NCI-H2227 treated with DMSO at 0.1 percent for 48 hours (cell line): ENCODE results near the gene TNRC6C.
A peak's percentile ranks its signal among the peaks of the same experiment; 100 is the strongest.

Source experiments
- DNase-seq: peaks from one replicate; lab custom pipeline; 2025; lab: John Stamatoyannopoulos, UW

TNRC6C gene

DNA sequence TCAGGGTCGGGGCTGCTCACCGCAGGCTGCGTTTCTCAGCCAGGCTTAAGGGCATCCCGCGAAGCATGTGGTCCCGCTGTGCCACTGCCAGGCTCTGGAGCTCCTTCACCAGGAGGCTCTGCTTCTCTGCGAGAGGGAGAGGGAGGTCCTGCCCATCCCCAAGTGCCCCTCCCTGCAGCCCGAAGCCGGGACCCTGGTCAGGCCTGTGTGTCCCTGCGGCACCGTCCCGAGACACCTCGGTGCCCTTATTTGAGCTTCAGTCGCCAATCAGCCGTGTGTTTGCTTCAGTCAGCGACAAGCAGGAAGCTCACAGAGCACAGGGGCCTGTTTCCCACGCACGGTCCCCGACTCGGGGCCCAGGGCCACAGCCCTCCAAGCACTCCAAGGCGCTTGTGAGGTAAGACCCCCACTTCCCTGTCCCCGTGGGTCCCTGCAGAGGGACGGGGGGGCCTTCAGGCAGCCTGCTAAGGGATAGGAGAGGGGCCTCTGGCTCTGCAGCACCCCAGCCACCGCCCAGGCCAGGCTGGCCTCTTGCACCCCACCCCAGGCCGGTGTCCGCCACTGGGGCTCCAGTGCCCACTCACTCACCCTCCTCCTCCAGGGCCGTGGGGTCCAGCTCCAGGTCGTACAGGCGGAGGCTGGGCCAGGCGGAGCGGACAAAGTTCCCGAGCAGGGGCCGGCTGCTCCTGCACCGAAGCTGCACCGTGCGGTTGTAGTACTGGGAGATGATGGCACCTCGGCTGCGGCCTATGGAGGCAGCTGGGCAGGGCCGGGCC, 166.8 kb downstream of the TNRC6C start:
- no peak for DNase-seq

DNA sequence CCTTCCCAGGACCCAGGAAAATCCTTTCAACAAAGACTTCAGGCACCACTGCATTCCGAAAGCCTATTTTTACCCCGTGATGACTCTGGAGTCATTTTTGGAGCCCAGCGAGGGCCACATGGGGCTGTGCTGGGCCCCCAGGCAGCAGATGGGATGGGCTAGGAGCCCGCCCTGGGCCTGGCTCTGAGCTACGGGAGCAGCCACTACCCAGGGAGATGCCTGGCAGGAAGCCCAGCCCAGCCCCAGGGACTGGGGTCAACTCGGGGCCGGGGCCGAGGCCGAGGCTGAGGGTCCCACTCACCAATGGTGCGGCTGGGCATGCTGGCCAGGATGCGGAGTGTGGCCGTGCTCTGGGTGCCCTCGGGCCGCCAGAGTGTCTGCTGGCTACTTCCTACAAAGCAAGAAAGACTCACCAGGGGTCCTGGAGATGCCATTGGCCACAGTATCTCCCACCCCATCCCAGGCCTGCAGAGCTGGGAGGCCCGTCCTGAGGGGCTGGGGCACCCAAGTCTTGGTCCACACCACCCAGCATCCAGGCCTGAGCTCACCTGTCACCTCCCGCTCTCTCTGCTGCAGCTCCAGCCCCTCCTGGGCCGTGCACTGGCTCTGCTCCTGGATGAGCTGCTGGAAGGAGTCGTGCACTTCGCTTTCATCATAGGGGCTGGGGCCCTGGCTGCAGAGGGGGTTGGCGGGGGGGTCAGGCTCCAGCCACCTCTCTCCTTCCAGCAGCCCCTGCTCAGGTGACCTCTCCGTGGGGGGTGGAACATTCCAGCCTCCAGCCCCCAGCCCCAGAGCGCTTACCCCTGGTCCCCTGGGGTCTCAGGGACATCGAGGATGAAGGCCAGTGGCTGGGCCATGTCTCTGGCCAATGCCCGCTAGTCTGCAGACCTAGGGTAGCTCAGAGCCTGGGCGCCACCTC, 167.7 kb downstream of the TNRC6C start:
- DNase-seq = no peak

DNA sequence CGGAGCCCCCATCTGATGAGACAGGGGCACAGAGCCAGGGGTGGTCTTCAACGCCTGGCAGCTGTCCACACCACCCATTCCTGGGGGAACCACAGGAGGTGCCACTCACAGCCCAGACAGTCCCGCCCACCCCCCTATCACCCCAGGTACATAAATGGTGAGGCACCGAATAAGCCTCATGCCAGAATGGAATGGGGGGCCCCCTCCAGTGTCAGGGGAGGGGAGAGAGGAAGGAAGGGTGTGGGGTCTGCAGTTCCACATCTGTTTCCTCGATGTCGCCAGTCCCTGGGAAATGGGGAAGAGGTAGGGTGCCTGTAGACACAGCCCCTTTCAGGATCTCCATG, 168.4 kb downstream of the TNRC6C start:
- no peak for DNase-seq

- no peak for DNase-seq
These were observed 168.9 kb downstream of the TNRC6C start for GRCh38 chr17:78127239-78127887.

- no peak for DNase-seq
These were observed 169.5 kb downstream of the TNRC6C start for GRCh38 chr17:78127888-78128550.

DNA sequence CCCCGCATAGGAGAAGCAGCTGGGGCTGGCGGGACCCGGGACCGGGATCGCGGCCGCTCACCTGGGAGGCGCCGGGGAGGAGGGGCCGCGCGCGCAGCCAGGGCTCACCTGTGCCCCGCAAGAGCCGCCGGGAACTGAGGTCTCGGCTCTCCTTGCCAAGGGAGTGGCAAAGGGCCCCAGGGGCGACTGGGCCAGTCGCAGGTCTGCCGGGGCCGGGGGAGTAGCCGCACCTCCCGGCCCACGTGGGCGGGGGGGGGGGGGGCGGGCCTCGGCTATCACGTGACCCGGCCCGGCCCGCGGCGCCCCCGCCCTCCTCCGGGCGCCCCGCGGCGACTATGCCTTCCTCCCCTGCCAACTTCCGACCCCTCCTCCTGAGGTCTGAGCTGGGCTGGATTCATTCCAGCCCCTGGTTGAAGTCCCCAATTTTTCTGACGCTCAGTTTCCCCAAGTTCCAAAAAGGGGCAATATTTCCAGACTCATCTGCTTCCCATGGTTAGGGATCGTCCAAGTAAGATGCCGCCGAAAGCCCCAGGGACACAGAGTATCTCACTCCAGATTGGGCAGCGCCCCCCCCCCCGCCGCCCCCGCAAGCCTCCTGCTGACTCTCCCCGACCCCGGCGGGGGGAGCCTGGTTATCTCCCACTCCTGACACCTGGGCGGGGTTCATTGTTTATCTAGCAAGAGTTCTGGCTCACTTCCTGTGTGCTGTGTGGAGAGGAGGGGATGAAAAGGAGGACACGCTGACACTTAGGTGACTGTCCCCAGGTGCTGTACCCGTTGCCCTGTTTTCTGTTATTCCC, 170.2 kb downstream of the TNRC6C start, which contains the start of gene TMC6:
TMC6 (minus strand) TSS at position 205 of the 800 bp plus-strand sequence. CDS start 1,923 bp downstream, outside the sequence.
- peak; percentile 29 for DNase-seq

DNA sequence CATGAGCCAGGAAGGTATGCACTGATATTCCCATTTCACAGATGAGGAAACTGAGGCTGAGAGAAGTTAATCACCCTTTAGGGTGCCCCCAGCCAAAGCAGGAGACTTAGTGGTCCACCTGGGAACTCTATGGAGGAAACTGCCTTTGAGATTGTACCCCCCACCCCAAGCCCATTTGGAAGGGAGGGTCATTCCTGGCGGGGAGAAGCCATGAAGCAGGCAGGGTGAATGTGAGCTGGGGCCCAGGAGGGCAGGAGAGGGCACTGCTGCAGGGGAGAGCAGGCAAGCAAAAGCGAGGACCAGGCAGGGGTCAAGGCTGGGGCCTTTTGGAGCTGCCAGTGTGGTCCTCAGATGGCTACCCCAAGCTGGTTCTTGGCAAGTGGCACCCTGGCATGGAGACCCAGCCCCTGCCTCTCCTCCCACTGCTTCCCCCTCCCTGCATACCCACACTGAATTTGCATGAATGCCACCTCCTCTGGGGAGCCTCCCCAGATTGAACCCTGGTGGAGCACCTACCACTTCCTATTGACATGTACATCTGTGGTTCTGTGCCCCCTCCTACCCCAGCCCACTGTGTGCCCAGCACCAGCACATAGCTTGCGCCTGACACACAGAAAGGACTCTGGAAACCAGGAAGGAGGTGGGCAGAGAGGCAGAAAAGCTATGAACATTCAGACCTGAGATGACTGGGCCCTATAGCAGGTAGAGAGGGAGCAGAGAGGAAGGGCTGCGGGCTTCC, 171.0 kb downstream of the TNRC6C start:
- DNase-seq = no peak

DNA sequence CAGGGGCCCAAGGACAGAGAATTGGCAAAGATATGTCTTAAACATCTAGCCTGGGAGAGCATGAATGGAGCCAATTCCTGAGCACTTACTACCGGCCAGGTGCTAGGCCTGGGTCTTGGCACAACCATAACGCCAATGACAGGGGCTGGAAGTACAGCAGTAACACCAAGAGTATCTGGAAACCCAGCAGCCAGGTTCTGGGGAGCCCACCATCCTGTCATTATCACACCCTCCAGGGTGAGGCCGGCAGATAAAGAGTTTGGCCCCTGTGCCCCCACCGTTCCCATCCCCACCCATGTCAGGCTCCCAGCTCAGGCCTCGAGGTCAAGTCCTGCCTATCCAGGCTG, 171.6 kb downstream of the TNRC6C start:
- no peak for DNase-seq

DNA sequence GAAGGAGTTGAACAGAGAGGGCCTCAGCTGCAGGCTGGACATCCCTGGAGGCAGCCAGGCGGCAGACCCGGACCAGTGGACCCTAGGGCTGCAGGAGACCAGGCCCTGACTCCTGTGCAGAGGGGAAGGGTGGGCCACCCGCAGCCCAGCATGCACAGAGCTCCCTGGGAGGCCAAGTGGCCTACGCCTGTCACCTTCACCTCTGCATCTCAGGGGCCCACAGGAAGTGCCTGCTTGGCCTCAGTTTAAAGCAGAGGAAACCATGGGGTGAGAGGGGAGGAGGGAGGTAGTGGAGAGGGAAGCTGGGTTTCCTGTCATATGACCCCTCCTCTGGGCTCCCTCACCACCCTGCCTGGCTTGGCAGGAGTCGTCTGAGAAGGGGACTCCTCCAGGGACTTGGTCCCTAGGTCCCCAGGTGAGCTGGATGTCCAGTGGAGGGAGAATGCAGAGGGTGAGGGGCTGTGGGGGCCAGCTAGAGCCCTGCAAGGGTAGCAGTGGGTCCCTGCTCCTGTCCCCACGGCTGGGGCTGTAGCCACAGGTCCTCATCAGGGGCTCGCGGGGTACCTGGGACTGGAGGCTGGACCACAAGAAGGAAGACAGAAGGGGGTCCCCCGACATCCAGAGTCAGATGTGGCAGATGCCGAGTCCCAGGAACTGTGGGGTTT, 172.1 kb downstream of the TNRC6C start, which contains the start of gene TMC8:
TMC8 (plus strand) TSS at position 335 of the 665 bp plus-strand sequence. CDS start 818 bp downstream, outside the sequence.
- no peak for DNase-seq

GRCh38 chr17:78131172-78132083, 172.9 kb downstream of the TNRC6C start:
- no peak for DNase-seq

GRCh38 chr17:78132084-78132676, 173.7 kb downstream of the TNRC6C start:
- no peak for DNase-seq

GRCh38 chr17:78132767-78133178, 174.3 kb downstream of the TNRC6C start:
- no peak for DNase-seq

DNA sequence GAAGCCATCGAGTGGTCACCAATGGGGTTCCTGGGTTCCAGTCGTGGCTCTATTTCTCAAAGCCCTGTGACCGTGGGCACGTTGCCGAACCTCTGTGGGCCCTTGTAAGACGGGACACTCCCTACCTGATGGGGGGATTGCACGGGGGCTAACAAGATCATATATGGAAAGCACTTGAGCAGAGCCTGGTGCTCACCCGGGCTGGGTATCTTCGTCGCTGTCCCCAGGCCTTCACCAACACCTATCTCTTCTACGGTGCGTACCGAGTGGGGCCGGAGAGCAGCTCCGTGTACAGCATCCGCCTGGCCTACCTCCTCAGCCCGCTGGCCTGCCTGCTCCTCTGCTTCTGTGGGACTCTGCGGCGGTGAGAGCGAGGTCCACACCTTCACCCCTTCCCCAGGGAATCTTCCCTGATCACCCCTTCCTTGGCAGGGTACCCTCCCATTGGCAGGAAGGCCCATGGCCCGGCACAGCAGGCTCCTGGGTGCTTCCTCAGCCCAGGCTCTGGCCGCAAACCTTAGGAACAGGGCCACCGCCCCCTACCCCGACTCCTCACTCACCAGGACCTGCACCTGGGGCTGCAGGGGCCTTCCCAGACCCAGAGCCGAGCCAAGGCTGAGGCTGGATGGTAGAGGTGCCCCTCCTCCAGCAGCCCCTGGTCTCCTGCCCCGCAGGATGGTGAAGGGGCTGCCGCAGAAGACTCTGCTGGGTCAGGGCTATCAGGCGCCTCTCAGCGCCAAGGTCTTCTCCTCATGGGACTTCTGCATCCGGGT, 174.9 kb downstream of the TNRC6C start:
- DNase-seq = no peak

DNA sequence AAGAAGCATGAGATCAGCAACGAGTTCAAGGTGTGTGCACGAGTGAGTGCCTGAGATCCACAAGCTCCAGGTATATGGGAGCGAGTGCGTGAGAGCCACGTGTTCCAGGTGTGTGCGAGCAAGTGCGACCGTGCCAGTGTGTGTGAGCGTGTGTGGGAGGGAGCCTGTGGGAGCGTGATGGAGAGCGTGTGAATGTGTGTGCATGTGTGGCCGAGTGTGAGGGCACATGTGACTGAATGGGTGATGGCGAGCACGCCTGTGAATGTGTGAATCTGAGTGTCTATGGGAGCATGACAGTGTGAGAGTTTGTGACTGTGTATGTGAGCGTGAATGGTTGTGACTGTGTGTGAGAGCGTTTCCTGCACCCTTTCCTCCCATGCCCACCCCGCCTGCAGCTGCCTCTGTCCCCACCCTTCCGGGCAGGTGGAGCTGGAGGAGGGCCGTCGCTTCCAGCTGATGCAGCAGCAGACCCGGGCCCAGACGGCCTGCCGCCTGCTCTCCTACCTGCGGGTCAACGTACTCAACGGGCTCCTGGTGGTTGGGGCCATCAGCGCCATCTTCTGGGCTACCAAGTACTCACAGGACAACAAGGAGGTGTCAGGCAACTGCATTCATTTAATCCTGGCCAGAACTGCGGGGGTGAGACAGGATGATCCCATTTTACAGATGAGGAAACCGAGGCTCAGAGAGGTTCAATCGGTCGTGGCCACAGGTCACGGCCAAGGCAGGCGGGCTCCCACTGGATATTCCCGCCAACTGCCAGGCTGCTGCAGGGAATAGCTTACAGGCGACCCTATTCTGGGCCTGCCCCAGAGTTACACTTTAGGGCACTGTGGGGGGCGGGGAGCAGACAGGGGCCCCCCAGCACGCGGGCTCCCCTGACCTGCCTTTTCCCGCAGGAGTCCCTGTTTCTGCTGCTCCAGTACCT, 175.7 kb downstream of the TNRC6C start:
- DNase-seq = no peak

- DNase-seq = no peak
These were observed 176.4 kb downstream of the TNRC6C start for GRCh38 chr17:78134899-78135385.

DNA sequence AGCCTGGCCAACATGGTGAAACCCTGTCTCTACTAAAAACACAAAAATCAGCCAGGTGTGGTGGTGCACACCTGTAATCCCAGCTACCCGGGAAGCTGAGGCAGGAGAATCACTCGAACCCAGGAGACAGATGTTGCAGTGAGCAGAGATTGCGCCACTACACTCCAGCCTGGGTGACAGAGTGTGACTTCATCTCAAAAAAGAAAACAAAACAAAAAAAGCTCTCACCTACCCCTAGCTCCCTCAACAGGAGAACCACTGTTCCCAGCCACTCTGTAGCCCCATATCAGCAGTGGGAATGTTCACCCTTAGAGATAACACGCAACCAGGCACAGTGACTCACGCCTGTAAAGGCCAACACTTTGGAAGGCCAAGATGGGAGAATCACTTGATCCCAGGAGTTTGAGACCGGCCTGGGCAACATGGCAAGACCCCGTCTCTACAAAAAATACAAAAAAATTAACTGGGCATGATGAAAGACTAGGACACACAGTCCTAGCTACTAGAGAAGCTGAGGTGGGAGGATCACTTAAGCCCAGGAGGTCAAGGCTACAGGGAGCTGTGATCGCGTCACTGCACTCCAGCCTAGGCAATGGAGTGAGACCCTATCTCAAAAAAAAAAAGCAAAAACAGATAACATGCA, 177.5 kb downstream of the TNRC6C start:
- DNase-seq = no peak
